HS-5 (cell line): ENCODE measurements around the gene RCC2.
"Not testable (repeated sequence)": the region's sequence is repeated elsewhere in the genome, so short reads cannot be mapped to it uniquely, and the experiment has no call there.

Experiments
- DNase-seq: peaks from one replicate; pipeline ENCODE4 v3.0.0-alpha.2; 2012; ENCODE audit warnings: low read depth

The RCC2 gene

GRCh38 chr1:17439250-17440073 lies at the start of gene RCC2:
Gene RCC2 (minus strand): TSS chr1:17439677. CDS start chr1:17438514, 1,163 bp downstream.
- peak; percentile 35 for DNase-seq

- DNase-seq: no peak
These were observed 46.8 kb upstream of the RCC2 start for GRCh38 chr1:17486242-17486641.

DNA sequence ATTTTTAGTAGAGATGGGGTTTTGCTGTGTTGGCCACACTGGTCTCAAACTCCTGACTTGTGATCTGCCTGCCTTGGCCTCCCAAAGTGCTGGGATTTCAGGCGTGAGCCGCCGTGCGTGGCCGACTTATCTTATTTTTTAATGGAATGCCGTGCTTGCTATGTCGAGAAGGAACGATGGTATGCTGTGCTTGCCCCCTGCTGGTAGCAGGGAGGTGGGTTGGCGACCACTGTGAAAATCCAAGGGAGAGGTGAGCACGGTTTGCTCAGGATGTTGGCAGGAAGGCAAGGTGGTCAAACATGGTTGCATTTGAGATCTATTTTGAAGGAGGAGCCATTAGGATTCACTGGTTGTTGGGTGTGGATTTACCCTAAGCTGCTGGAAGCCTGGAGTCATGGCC lies 45.8 kb upstream of the RCC2 start:
- DNase-seq: no peak

- not testable (repeated sequence) for DNase-seq
These were observed 42.5 kb upstream of the RCC2 start for GRCh38 chr1:17481981-17482380.

- DNase-seq: no peak
These were observed 41.4 kb upstream of the RCC2 start for GRCh38 chr1:17480846-17481245.

- DNase-seq: peak; percentile 40
These were observed 36.3 kb upstream of the RCC2 start for GRCh38 chr1:17475752-17476151.

- DNase-seq: not testable (repeated sequence)
These were observed 35.5 kb upstream of the RCC2 start for GRCh38 chr1:17474836-17475555.

DNA sequence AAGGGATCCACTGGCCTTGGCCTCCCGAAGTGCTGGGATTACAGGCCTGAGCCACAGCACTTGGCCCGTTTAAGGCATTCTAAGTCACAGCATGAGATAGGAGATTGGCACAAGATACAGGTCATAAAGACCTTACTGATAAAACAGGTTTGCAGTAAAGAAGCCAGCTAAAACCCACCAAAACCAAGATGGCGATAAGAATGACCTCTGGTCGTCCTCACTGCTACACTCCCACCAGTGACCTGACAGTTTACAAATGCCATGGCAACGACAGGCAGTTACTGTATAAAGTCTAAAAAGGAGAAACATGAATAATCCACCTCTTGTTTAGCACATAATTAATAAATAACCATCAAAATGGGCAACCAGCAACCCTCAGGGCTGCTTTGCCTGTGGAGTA lies 33.3 kb upstream of the RCC2 start:
- no peak for DNase-seq

DNA sequence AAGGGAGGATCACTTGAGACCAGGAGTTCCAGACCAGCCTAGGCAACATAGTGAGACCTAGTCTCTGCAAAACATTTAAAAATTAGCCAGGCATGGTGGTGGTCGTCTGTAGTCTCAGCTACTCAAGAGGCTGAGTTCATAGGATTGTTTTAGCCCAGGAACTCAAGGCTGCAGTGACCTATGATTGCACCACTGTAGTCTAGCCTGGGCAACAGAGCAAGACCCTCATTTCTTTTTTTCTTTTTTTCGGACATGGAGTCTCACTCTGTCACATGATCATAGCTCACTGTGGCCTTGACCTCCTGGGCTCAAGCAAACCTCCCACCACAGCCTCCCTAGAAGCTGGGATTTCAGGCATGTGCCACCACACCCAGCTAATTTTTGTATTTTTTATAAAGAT lies 31.9 kb upstream of the RCC2 start:
- no peak for DNase-seq

GRCh38 chr1:17470021-17470799 lies 30.7 kb upstream of the RCC2 start:
- no peak for DNase-seq

- not testable (repeated sequence) for DNase-seq
These were observed 29.1 kb upstream of the RCC2 start for GRCh38 chr1:17468357-17469265.

DNA sequence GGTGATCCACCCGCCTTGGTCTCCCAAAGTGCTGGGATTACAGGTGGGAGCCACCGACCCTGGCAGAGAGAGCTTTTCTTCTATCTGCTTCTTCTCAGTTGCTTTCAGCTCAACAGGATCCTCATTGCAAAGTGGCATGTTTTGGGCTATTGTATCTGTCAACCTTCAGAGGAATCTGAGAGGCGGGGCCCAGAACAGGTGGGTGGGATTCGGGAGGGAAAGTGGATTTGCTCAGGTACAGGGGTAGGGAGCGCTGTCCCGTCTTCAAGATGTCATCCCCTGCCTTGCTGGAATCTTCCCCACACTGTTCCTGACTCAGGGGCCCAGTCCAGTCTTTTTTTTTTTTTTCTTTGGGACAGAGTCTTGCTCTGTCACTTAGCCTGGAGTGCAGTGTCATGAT lies 26.9 kb upstream of the RCC2 start:
- no peak for DNase-seq

DNA sequence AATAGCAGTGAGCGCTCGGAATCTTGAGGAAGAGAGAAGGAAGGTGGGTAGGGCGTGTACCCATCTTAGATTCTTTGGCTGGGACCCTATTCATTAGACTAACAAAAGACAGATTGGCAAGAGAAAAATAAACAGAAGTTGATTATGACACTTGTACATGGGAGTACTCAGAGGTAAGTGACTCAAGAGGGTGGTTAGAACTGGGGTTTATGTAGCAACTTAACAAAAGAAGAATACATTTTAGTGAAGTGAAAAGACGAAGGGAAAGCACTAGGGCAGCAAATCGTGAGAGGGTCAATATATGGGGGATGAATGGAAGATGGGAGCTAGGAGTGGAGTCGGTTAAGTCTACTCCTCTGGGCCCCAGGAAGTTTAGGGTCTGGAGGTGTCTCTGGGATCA lies 25.8 kb upstream of the RCC2 start:
- DNase-seq: no peak

DNA sequence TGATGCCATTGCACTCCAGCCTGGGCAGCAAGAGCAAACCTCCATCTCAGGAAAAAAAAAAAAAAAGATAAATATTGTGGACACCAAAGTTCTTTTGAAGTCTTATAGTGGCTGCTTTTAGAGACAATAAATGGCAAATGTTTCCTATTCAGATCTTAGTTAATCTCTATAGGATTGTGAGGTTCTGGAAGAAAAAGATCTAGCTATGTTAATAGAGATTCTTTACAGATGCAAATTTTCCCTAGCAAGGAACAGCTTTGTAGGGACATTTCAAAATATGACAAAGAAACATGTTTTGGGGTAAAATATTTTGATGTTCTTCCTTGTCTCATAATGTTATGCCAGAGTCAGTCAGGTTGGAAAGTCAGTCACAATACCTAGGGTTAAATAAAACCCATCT lies 24.5 kb upstream of the RCC2 start:
- no peak for DNase-seq

- DNase-seq: no peak
These were observed 23.2 kb upstream of the RCC2 start for GRCh38 chr1:17462669-17463068.

DNA sequence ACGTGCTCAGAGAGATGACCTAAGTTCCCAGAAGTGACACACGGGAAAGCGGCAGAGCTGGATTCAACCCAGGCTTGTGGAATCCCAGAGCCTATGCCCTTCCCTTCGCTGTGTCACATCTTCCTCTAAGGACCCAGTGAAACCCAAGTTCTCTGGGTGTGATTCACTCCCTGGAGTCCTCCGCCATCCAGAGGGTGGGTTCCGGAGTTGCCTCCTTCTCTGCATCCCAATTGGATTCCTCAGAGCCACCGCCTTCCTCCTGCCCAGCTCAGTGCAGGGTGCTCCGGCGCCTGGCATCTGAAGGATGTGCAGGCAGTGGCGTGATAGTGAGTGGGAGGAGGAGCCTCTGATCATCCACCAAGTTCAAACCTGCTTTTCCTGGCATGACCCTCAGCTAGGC lies 20.7 kb upstream of the RCC2 start:
- no peak for DNase-seq

DNA sequence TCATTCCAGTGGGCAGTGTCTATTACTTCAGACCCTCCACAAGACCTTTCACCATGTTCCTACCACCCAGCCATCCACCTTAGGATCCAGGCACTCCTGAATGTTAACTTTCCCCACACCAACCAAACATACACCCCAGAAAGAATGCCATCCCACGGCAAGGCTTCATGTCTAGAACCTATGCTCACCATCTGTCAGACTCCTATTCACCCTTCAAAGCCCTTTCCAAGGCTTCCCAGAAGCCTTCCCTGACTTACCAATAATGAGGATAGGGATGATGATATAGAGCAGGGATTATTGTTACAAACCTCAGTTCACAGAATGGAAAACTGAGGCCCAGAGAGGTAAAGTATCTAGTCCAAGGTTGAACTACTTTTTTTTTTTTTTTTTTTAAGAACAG lies 19.3 kb upstream of the RCC2 start:
- no peak for DNase-seq

DNA sequence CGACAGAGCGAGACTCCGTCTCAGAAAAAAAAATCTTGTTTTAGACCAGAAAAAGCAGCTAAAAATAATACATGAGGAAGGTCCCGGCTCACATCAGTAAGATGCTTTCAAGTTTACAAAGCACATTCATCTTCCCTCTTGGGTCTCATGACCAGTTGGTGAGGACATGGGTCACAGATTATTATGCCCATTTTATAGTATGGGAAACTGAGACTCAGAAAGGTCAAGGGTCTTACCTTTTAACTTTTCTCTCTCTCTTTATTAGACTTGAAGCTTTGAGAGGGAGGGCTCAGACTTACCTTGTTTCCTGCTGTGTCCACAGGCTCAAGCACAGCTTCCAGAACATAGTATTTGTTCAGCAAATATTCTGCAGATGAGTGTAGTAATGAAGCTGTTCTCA lies 13.2 kb upstream of the RCC2 start:
- no peak for DNase-seq

GRCh38 chr1:17452203-17452602 lies 12.7 kb upstream of the RCC2 start:
- not testable (repeated sequence) for DNase-seq

GRCh38 chr1:17451731-17452130 lies 12.3 kb upstream of the RCC2 start:
- no peak for DNase-seq

DNA sequence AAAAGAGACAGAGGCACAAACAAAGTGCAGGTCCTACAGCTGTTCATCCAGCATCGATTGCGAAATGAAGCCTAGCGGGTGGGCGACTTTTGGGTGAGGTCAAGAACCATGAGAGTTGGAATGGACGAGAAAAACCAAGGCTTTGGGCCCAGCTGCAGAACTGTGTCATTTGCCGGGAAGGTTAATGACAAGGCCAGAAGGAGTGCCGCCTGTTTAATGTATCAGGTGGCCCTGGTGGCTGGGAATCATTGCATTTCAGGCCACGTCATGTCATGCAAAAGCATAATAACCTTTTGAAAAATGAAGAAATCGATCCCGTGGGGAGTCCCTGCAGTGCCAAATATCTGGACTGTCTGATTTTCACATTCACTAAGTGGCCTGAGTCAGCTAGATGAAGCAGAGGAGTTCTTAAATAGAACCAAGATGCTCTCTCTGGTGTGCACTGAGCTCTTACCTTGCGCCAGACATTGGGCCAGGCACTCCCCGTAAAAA lies 8.1 kb upstream of the RCC2 start:
- DNase-seq: no peak
